BJ (cell line): Measurements from ENCODE around the gene GAGE10. TPM values are rescaled to one million over a fixed set of nuclear protein-coding genes. Genes with fewer than 3 reads are reported as not detected.

Experiments used
- CTCF ChIA-PET: fragments of 350-600 bp; formaldehyde crosslinking; extraction: SDS; loops from one replicate; lab custom pipeline; 2021; ENCODE audit warnings: antibody characterized with exemption, inconsistent platforms; lab: Yijun Ruan, JAX
- POLR2A ChIA-PET: fragments of 300-600 bp; sonication (Branson Sonifier 250); formaldehyde crosslinking; extraction: SDS; loops from one replicate; lab custom pipeline; 2021; ENCODE audit warnings: antibody characterized with exemption; lab: Charles Lee
- DNase-seq: peaks from one replicate; pipeline ENCODE4 v3.0.0-alpha.2; 2011; ENCODE audit warnings: low read depth
- H3K27me3 ChIP-seq: 2 replicates; pipeline ENCODE4 v1.6.0; 2011; ENCODE audit warnings: low read length; ENCODE audit not compliant: control insufficient read depth, insufficient read depth
- H3K36me3 ChIP-seq: 2 replicates; pipeline ENCODE4 v1.5.1; 2011; ENCODE audit warnings: low read length; ENCODE audit not compliant: control insufficient read depth, insufficient read depth
- H3K4me3 ChIP-seq: 2 replicates; pipeline ENCODE4 v1.5.1; 2011; ENCODE audit warnings: low read depth, mild to moderate bottlenecking, control low read depth, low read length
- CTCF ChIP-seq: IDR thresholded peaks from 2 replicates; pipeline ENCODE4 v1.5.1; 2011; ENCODE audit warnings: low read depth, mild to moderate bottlenecking, control low read depth, inconsistent platforms, low read length, moderate library complexity; ENCODE audit not compliant: insufficient read depth
- polyA plus RNA-seq: library from polyadenylated mRNA; depleted of rRNA; stranded (reverse); fragments of >200 nt; gene quantifications from 2 replicates; pipeline ENCODE4 v1.2.3, GENCODE V29; 2011

The GAGE10 gene
- polyA plus RNA-seq, 1 experiment = not detected

GRCh38 chrX:49276671-49277534, 26.5 kb upstream of the GAGE10 start:
- H3K27me3 ChIP-seq = no peaks in the 10 kb centered on the region
- no peak overlapping the region for H3K4me3 ChIP-seq
- ChIA-PET POLR2A (no interaction called here), CTCF (interaction anchor here (2.0 kb wide), 1 partner anchor 84 kb away, joined by 6 read pairs; no protein-coding TSS in a partner anchor)
- H3K36me3 ChIP-seq = no peaks in the 10 kb centered on the region
- DNase-seq = no peak
- no peak for TF ChIP-seq CTCF

GRCh38 chrX:49277535-49277830, 26.0 kb upstream of the GAGE10 start:
- ChIA-PET POLR2A (no interaction called here), CTCF (no interaction called here)
- Histone ChIP-seq H3K4me3 (no peak overlapping the region), H3K27me3 (no peaks in the 10 kb centered on the region), H3K36me3 (no peaks in the 10 kb centered on the region)
- TF ChIP-seq CTCF = no peak
- DNase-seq = no peak

- ChIA-PET CTCF (no interaction called here), POLR2A (no interaction called here)
- Histone ChIP-seq H3K4me3 (no peak overlapping the region), H3K36me3 (no peaks in the 10 kb centered on the region), H3K27me3 (no peaks in the 10 kb centered on the region)
- TF ChIP-seq CTCF = no peak
- no peak for DNase-seq
These were observed 25.4 kb upstream of the GAGE10 start for GRCh38 chrX:49278081-49278480.

- ChIA-PET POLR2A (no interaction called here), CTCF (no interaction called here)
- H3K4me3 ChIP-seq = no peak overlapping the region
- H3K36me3 ChIP-seq = no peaks in the 10 kb centered on the region
- TF ChIP-seq CTCF = peak; percentile 37
- H3K27me3 ChIP-seq = no peaks in the 10 kb centered on the region
- DNase-seq = no peak
These were observed 20.8 kb upstream of the GAGE10 start for GRCh38 chrX:49282647-49283011.

- POLR2A ChIA-PET = no interaction called here
- no peaks in the 10 kb centered on the region for H3K27me3 ChIP-seq
- TF ChIP-seq CTCF = no peak
- no peak for DNase-seq
- H3K4me3 ChIP-seq = no peak overlapping the region
- H3K36me3 ChIP-seq = no peaks in the 10 kb centered on the region
- CTCF ChIA-PET = no interaction called here
These were observed 19.2 kb upstream of the GAGE10 start for GRCh38 chrX:49284212-49284611.
